WERI-Rb-1 (cell line): Measurements from ENCODE around the gene SOX1.

Source experiments
- DNase-seq: peaks from one replicate; pipeline ENCODE4 v3.0.0-alpha.2; 2020
- H3K27ac ChIP-seq: fragments of 250-450 bp; sonication (Bioruptor Pico); 2 replicates; pipeline ENCODE4 v1.5.1; 2020; ENCODE audit warnings: mild to moderate bottlenecking, moderate library complexity
- H3K27me3 ChIP-seq: fragments of 250-450 bp; sonication (Bioruptor Pico); 2 replicates; pipeline ENCODE4 v1.5.1; 2021; ENCODE audit warnings: mild to moderate bottlenecking, low read depth, moderate library complexity; ENCODE audit not compliant: insufficient read depth, severe bottlenecking
- H3K36me3 ChIP-seq: fragments of 250-450 bp; sonication (Bioruptor Pico); 2 replicates; pipeline ENCODE4 v1.5.1; 2020; ENCODE audit warnings: mild to moderate bottlenecking, moderate library complexity
- H3K4me3 ChIP-seq: 2 replicates; pipeline ENCODE4 v1.5.1; 2011; ENCODE audit warnings: low read depth, mild to moderate bottlenecking, control low read depth, low read length
- H3K9me3 ChIP-seq: fragments of 250-450 bp; sonication (Bioruptor Pico); 2 replicates; pipeline ENCODE4 v1.5.1; 2021; ENCODE audit warnings: mild to moderate bottlenecking, moderate library complexity; ENCODE audit not compliant: severe bottlenecking
- CTCF ChIP-seq: IDR thresholded peaks from 2 replicates; pipeline ENCODE4 v1.5.1; 2011; ENCODE audit warnings: low read depth, mild to moderate bottlenecking, control low read depth, inconsistent platforms, low read length

Gene SOX1

GRCh38 chr13:112053167-112053743 lies 13.7 kb upstream of the SOX1 start:
- DNase-seq: no peak
- no peak overlapping the region for H3K27ac ChIP-seq
- TF ChIP-seq CTCF: no peak
- no peaks in the 10 kb centered on the region for H3K36me3 ChIP-seq
- H3K9me3 ChIP-seq: peaks cover 50% of the 10 kb centered on the region
- peaks cover 100% of the 10 kb centered on the region for H3K27me3 ChIP-seq
- no peak overlapping the region for H3K4me3 ChIP-seq

- TF ChIP-seq CTCF: no peak
- Histone ChIP-seq H3K27ac (no peak overlapping the region), H3K27me3 (peaks cover 100% of the 10 kb centered on the region), H3K4me3 (no peak overlapping the region), H3K36me3 (no peaks in the 10 kb centered on the region), H3K9me3 (peaks cover 53% of the 10 kb centered on the region)
- no peak for DNase-seq
Measured at GRCh38 chr13:112053744-112054615, 13.0 kb upstream of the SOX1 start.

- Histone ChIP-seq H3K9me3 (peaks cover 53% of the 10 kb centered on the region), H3K4me3 (no peak overlapping the region), H3K27me3 (peaks cover 100% of the 10 kb centered on the region), H3K27ac (no peak overlapping the region), H3K36me3 (no peaks in the 10 kb centered on the region)
- TF ChIP-seq CTCF: no peak
- DNase-seq: no peak
Measured at GRCh38 chr13:112054616-112055015, 12.3 kb upstream of the SOX1 start.

GRCh38 chr13:112055036-112055914 lies 11.7 kb upstream of the SOX1 start:
- TF ChIP-seq CTCF: no peak
- H3K27me3 ChIP-seq: peaks cover 100% of the 10 kb centered on the region
- H3K4me3 ChIP-seq: no peak overlapping the region
- no peaks in the 10 kb centered on the region for H3K36me3 ChIP-seq
- no peak overlapping the region for H3K27ac ChIP-seq
- H3K9me3 ChIP-seq: peaks cover 53% of the 10 kb centered on the region
- DNase-seq: no peak

GRCh38 chr13:112055915-112056269 lies 11.1 kb upstream of the SOX1 start:
- no peak for DNase-seq
- Histone ChIP-seq H3K9me3 (peaks cover 54% of the 10 kb centered on the region), H3K27me3 (peaks cover 100% of the 10 kb centered on the region), H3K36me3 (no peaks in the 10 kb centered on the region), H3K4me3 (no peak overlapping the region), H3K27ac (no peak overlapping the region)
- TF ChIP-seq CTCF: no peak
